HG02884 (cell line): ENCODE results near the gene TUBA1A.
"Not testable (repeated sequence)": the region's sequence is repeated elsewhere in the genome, so short reads cannot be mapped to it uniquely, and the experiment has no call there.

ENCODE experiments used
- ATAC-seq: cut with Tn5 transposase; IDR thresholded peaks from one replicate; pipeline ENCODE4 v1.9.1; 2021; ENCODE audit warnings: mild to moderate bottlenecking, moderate library complexity; ENCODE audit not compliant: unreplicated experiment

Gene TUBA1A

GRCh38 chr12:49160399-49160798 lies 28.5 kb downstream of the TUBA1A start:
- no peak for ATAC-seq

DNA sequence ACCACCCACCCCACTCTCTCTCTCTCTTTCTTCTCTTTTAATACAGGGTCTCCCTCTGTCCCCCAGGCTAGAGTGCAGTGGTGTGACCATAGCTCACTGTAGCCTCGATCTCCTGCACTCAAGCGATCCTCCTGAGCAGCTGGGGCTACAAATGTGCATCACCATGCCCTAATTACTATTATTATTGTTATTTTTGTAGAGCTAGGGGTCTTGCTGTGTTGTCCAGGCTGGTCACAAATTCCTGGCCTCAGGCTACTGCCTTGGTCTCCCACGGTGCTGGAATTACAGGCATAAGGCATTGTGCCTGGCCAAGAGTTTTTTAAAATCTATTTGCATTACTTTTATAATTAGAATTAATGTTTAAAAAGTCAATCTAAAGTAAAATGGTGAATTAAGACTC lies 34.7 kb downstream of the TUBA1A start:
- ATAC-seq, result no peak

DNA sequence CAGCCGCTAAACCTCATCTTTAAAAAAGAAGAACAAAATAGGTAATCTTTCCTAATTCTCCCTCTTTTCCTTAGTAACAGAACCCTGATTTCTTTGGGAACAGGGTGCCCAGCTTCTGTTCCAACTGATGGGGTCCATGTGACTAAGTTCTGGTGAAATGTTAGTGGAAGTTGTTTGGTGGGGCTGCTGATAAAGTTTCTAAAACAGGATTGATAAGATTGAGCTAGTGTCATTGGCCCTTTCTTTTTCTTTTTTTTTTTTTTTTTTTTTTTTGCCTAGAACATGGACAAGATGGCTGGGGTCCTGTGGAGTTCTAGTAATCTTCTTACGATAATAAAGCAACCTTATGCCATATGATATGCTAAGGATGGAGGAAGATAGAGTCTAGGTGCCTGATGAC lies 41.5 kb downstream of the TUBA1A start:
- ATAC-seq, result no peak

GRCh38 chr12:49146406-49146805 lies 42.5 kb downstream of the TUBA1A start:
- ATAC-seq, result no peak

DNA sequence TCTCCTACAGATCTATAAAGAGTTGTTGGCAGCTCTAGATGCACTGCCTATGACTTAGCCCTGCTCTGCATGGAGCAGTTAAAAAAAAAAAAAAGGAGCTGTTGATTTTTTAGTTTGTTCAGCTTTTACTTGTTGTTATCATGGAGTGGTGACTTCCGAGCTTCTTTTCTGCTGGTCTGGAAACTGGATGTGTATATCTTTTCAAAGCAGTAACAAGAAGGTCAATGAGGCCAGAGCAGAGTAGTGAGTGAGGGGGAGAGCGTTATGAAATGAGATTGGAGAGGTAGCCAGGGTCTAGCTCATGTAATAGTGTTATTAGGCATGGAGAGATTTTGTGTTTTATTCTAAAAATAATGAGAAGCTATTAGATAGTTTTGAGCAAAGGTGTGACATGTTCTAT lies 44.5 kb downstream of the TUBA1A start:
- ATAC-seq, result no peak

DNA sequence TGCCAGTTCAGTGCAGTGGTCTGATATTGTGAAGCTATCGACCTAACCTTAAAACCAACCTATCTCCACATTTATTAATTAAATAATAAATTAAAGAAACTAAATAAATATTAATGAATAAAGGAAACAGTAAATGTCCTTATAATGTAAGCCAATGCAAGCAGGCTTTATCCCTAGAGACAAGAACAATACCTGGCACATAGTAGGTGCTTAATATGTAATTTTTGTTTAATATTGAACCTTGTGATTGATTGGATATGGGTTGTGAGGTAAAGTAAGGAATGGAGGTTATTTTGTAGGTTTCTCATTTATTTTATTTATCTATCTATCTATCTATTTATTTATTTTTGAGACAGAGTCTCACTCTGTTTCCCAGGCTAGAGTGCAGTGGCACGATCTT lies 49.9 kb downstream of the TUBA1A start:
- no peak for ATAC-seq

DNA sequence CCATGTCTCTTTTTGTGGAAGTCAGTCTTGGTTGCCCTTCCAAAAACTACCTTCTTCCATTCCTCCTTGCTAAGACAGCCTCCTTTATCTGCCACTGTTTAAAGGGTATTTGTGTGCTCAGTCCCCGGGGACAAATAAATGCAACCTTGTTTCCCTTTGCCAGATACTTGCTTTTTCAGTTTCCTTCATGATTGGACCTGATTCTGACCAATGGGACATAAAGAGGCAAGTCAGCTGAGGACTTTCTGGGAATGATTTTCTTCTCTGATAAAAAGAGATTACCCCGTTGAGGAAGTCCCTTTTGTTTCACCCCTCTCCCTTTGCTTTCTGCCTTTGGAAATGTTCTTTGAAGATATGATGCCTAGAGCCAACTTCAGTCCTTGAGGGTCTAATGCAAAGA lies 50.3 kb downstream of the TUBA1A start:
- no peak for ATAC-seq

GRCh38 chr12:49137476-49137875 lies 51.4 kb downstream of the TUBA1A start:
- no peak for ATAC-seq

DNA sequence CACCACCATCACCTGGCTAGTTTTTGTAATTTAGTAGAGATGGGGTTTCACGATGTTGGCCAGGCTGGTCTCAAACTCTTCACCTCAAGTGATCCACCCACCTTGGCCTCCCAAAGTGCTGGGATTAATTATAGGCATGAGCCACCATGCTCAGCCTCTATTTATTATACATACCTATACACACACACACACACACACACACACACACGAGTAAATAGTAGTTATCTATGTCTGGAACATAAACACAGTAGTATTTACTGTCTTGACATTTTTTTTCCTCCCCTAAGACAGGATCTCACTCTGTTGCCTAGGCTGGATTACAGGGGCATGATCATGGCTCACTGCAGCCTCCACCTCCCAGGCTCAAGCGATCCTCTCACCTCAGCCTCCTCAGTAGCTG lies 51.9 kb downstream of the TUBA1A start:
- not testable (repeated sequence) for ATAC-seq
